ENCODE measurements around the gene TAT.
"Not testable (repeated sequence)": the region's sequence is repeated elsewhere in the genome, so short reads cannot be mapped to it uniquely, and the experiment has no call there.

DNA sequence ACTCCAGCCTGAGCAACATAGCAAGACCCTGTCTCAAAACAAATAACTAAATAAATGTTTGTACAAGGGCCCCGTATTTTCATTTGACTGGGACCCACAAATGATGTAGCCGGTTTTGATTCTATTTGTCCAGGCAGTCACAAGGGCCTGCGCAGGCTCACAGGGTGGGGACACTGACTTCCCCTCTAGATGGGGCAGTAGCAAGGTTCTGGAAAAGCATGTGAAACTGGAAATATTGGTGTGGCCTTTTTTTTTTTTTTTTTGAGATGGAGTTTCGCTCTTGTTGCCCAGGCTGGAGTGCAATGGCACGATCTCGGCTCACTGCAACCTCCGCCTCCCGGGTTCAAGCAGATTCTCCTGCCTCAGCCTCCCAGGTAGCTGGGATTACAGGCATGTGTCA, 38.1 kb upstream of the TAT start:
- TF ChIP-seq ZNF138 (CRISPR knock-in tag; conservative IDR thresholded peaks at IDR 0.05); CTCF (IDR thresholded peaks at IDR 0.05); JUN (CRISPR knock-in tag; IDR thresholded peaks at IDR 0.05); HMGXB4 (CRISPR knock-in tag; IDR thresholded peaks at IDR 0.05); SP1 (CRISPR knock-in tag; conservative IDR thresholded peaks at IDR 0.05); ZNF425 (CRISPR knock-in tag; conservative IDR thresholded peaks at IDR 0.05); ZNF121 (CRISPR knock-in tag; IDR thresholded peaks at IDR 0.05): not testable (repeated sequence)
- TF ChIP-seq, protein P1, sequence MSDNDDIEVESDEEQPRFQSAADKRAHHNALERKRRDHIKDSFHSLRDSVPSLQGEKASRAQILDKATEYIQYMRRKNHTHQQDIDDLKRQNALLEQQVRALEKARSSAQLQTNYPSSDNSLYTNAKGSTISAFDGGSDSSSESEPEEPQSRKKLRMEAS (CRISPR knock-in tag; IDR thresholded peaks at IDR 0.05), result not testable (repeated sequence)
